ENCODE results near the gene PLD3.

GRCh38 chr19:40371802-40372122, 23.3 kb downstream of the PLD3 start:
- TF ChIP-seq, protein P1, sequence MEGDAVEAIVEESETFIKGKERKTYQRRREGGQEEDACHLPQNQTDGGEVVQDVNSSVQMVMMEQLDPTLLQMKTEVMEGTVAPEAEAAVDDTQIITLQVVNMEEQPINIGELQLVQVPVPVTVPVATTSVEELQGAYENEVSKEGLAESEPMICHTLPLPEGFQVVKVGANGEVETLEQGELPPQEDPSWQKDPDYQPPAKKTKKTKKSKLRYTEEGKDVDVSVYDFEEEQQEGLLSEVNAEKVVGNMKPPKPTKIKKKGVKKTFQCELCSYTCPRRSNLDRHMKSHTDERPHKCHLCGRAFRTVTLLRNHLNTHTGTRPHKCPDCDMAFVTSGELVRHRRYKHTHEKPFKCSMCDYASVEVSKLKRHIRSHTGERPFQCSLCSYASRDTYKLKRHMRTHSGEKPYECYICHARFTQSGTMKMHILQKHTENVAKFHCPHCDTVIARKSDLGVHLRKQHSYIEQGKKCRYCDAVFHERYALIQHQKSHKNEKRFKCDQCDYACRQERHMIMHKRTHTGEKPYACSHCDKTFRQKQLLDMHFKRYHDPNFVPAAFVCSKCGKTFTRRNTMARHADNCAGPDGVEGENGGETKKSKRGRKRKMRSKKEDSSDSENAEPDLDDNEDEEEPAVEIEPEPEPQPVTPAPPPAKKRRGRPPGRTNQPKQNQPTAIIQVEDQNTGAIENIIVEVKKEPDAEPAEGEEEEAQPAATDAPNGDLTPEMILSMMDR (IDR thresholded peaks at IDR 0.05; ENCODE audit: low read depth, low read length) = no peak
- TF ChIP-seq MYC (IDR thresholded peaks at IDR 0.05; ENCODE audit: low read depth, low read length) = no peak
